SH-SY5Y (cell line): ENCODE data around the gene GADL1.

Experiments used
- GATA2 ChIP-seq: IDR thresholded peaks from 2 replicates; pipeline ENCODE4 v1.6.1; 2011; ENCODE audit warnings: mild to moderate bottlenecking, low read depth, low read length
- GATA3 ChIP-seq: IDR thresholded peaks from 2 replicates; pipeline ENCODE4 v1.6.1; 2011; ENCODE audit warnings: low read depth, mild to moderate bottlenecking, low read length, moderate library complexity

GRCh38 chr3:30836141-30836540 lies 58.3 kb downstream of the GADL1 start:
- no peak for TF ChIP-seq GATA2
- no peak for TF ChIP-seq GATA3
